ENCODE results near the gene LAMB3. TPM values are rescaled to one million over a fixed set of nuclear protein-coding genes. Genes with fewer than 3 reads are reported as not detected.

The LAMB3 gene
- total RNA-seq, 1 experiment from 2014 or later, result 13.7 TPM

- DNase-seq (ENCODE audit: low spot score), result no peak
These were observed 56.5 kb downstream of the LAMB3 start for GRCh38 chr1:209595599-209596285.

GRCh38 chr1:209595028-209595427 lies 57.2 kb downstream of the LAMB3 start:
- no peak for DNase-seq (ENCODE audit: low spot score)

- no peak for DNase-seq (ENCODE audit: low spot score)
These were observed 57.8 kb downstream of the LAMB3 start for GRCh38 chr1:209594440-209594839.

- DNase-seq (ENCODE audit: low spot score), result no peak
These were observed 58.5 kb downstream of the LAMB3 start for GRCh38 chr1:209593747-209594146.

- peak; percentile 49 for DNase-seq (ENCODE audit: low spot score)
These were observed 61.8 kb downstream of the LAMB3 start for GRCh38 chr1:209590405-209590804.

GRCh38 chr1:209589863-209590262 lies 62.4 kb downstream of the LAMB3 start:
- DNase-seq (ENCODE audit: low spot score), result no peak

GRCh38 chr1:209589440-209589839 lies 62.8 kb downstream of the LAMB3 start:
- no peak for DNase-seq (ENCODE audit: low spot score)

- peak; percentile 93 for DNase-seq (ENCODE audit: low spot score)
These were observed 64.4 kb downstream of the LAMB3 start for GRCh38 chr1:209587789-209588188.

- no peak for DNase-seq (ENCODE audit: low spot score)
These were observed 65.9 kb downstream of the LAMB3 start for GRCh38 chr1:209586221-209586740.

- no peak for DNase-seq (ENCODE audit: low spot score)
These were observed 66.6 kb downstream of the LAMB3 start for GRCh38 chr1:209585672-209586071.

GRCh38 chr1:209585197-209585596 lies 67.0 kb downstream of the LAMB3 start:
- DNase-seq (ENCODE audit: low spot score), result no peak

GRCh38 chr1:209584231-209584672 lies 68.0 kb downstream of the LAMB3 start:
- no peak for DNase-seq (ENCODE audit: low spot score)

GRCh38 chr1:209583408-209583807 lies 68.8 kb downstream of the LAMB3 start, which contains the start of gene CAMK1G:
Gene CAMK1G (plus strand): TSS chr1:209583714. CDS start chr1:209594984, 11,270 bp downstream.
- peak; percentile 55 for DNase-seq (ENCODE audit: low spot score)

- DNase-seq (ENCODE audit: low spot score), result no peak
These were observed 71.6 kb downstream of the LAMB3 start for GRCh38 chr1:209580577-209580976.

- peak; percentile 73 for DNase-seq (ENCODE audit: low spot score)
These were observed 74.9 kb downstream of the LAMB3 start for GRCh38 chr1:209577346-209577745.

- DNase-seq (ENCODE audit: low spot score), result peak; percentile 90
These were observed 75.6 kb downstream of the LAMB3 start for GRCh38 chr1:209576392-209577197.

GRCh38 chr1:209570743-209571142 lies 81.5 kb downstream of the LAMB3 start:
- DNase-seq (ENCODE audit: low spot score), result no peak

GRCh38 chr1:209569455-209570207 lies 82.6 kb downstream of the LAMB3 start:
- peak; percentile 82 for DNase-seq (ENCODE audit: low spot score)

- DNase-seq (ENCODE audit: low spot score), result peak; percentile 88
These were observed 84.5 kb downstream of the LAMB3 start for GRCh38 chr1:209567698-209568175.

GRCh38 chr1:209565759-209566678 lies 86.2 kb downstream of the LAMB3 start:
- peak; percentile 84 for DNase-seq (ENCODE audit: low spot score)
